ENCODE measurements around the gene EMC6.
A peak's percentile ranks its signal among the peaks of the same experiment; 100 is the strongest.

The EMC6 gene

GRCh38 chr17:3708366-3708765 is 39.8 kb downstream of the EMC6 start:
- Histone ChIP-seq H2AFZ (ENCODE audit: low read depth) (no peak overlapping the region), H3K27ac (no peak overlapping the region), H3K4me3 (IDR thresholded peaks at IDR 0.05; ENCODE audit: insufficient read depth, low read depth, low read length) (no peak overlapping the region), H3K27me3 (ENCODE audit: insufficient read depth, low read depth) (no peaks in the 10 kb centered on the region), H3K9ac (no peak overlapping the region), H3K79me2 (ENCODE audit: insufficient read depth, low read depth) (no peaks in the 10 kb centered on the region), H3K4me2 (no peak overlapping the region), H3K36me3 (ENCODE audit: insufficient read depth) (no peaks in the 10 kb centered on the region), H4K20me1 (ENCODE audit: insufficient read depth) (no peaks in the 10 kb centered on the region), H3K4me1 (ENCODE audit: low read depth, poor library complexity, severe bottlenecking) (peaks cover 48% of the 10 kb centered on the region)
- TF ChIP-seq CTCF (conservative IDR thresholded peaks at IDR 0.05; ENCODE audit: low read depth, low read length) = no peak

- no peaks in the 10 kb centered on the region for H4K20me1 ChIP-seq (ENCODE audit: insufficient read depth)
- no peaks in the 10 kb centered on the region for H3K79me2 ChIP-seq (ENCODE audit: insufficient read depth, low read depth)
- TF ChIP-seq CTCF (conservative IDR thresholded peaks at IDR 0.05; ENCODE audit: low read depth, low read length) = no peak
- peaks cover 48% of the 10 kb centered on the region for H3K4me1 ChIP-seq (ENCODE audit: low read depth, poor library complexity, severe bottlenecking)
- H3K4me3 ChIP-seq (IDR thresholded peaks at IDR 0.05; ENCODE audit: insufficient read depth, low read depth, low read length) = no peak overlapping the region
- H3K4me2 ChIP-seq = peak overlapping the region; percentile 62
- H3K9ac ChIP-seq = peak overlapping the region; percentile 53; the same call in 1 of the 2 replicates
- H3K36me3 ChIP-seq (ENCODE audit: insufficient read depth) = no peaks in the 10 kb centered on the region
- peak overlapping the region; percentile 94 for H3K27ac ChIP-seq
- H2AFZ ChIP-seq (ENCODE audit: low read depth) = peak overlapping the region; percentile 57
- H3K27me3 ChIP-seq (ENCODE audit: insufficient read depth, low read depth) = no peaks in the 10 kb centered on the region
Measured at GRCh38 chr17:3710951-3711383, 42.4 kb downstream of the EMC6 start.

- Histone ChIP-seq H3K4me2 (no peak overlapping the region), H3K79me2 (ENCODE audit: insufficient read depth, low read depth) (no peaks in the 10 kb centered on the region), H3K4me1 (ENCODE audit: low read depth, poor library complexity, severe bottlenecking) (peaks cover 48% of the 10 kb centered on the region), H3K9ac (no peak overlapping the region), H3K36me3 (ENCODE audit: insufficient read depth) (no peaks in the 10 kb centered on the region), H3K27ac (no peak overlapping the region), H2AFZ (ENCODE audit: low read depth) (no peak overlapping the region), H3K27me3 (ENCODE audit: insufficient read depth, low read depth) (no peaks in the 10 kb centered on the region), H4K20me1 (ENCODE audit: insufficient read depth) (no peaks in the 10 kb centered on the region), H3K4me3 (IDR thresholded peaks at IDR 0.05; ENCODE audit: insufficient read depth, low read depth, low read length) (no peak overlapping the region)
- no peak for TF ChIP-seq CTCF (conservative IDR thresholded peaks at IDR 0.05; ENCODE audit: low read depth, low read length)
Measured at GRCh38 chr17:3712811-3713463, 44.3 kb downstream of the EMC6 start.

GRCh38 chr17:3715296-3715695 is 46.7 kb downstream of the EMC6 start:
- Histone ChIP-seq H3K79me2 (ENCODE audit: insufficient read depth, low read depth) (no peaks in the 10 kb centered on the region), H3K27ac (no peak overlapping the region), H2AFZ (ENCODE audit: low read depth) (no peak overlapping the region), H3K36me3 (ENCODE audit: insufficient read depth) (no peaks in the 10 kb centered on the region), H3K4me1 (ENCODE audit: low read depth, poor library complexity, severe bottlenecking) (peaks cover 26% of the 10 kb centered on the region), H4K20me1 (ENCODE audit: insufficient read depth) (no peaks in the 10 kb centered on the region), H3K27me3 (ENCODE audit: insufficient read depth, low read depth) (no peaks in the 10 kb centered on the region), H3K4me2 (no peak overlapping the region), H3K4me3 (IDR thresholded peaks at IDR 0.05; ENCODE audit: insufficient read depth, low read depth, low read length) (no peak overlapping the region), H3K9ac (no peak overlapping the region)
- no peak for TF ChIP-seq CTCF (conservative IDR thresholded peaks at IDR 0.05; ENCODE audit: low read depth, low read length)

Data from KMS-11 (cell line).